DND-41 (cell line): Measurements from ENCODE around the gene IMPACT.

Experiments used
- ATAC-seq: fragments of 200-7000 bp; cut with Tn5 transposase; 3 replicates; pipeline ENCODE4 v1.9.1; 2021; ENCODE audit warnings: low read depth; ENCODE audit not compliant: insufficient read depth
- DNase-seq: peaks from one replicate; pipeline ENCODE4 v3.0.0-alpha.2; 2020
- H2AFZ ChIP-seq: 2 replicates; pipeline ENCODE4 v1.6.0; 2012; ENCODE audit warnings: low read depth, low read length
- H3K27ac ChIP-seq: 2 replicates; pipeline ENCODE4 v1.5.1; 2012; ENCODE audit warnings: low read length, inconsistent platforms
- H3K27me3 ChIP-seq: fragments of 200-600 bp; sonication (generic); 2 replicates; pipeline ENCODE4 v1.6.0; 2012; ENCODE audit warnings: low read length, mild to moderate bottlenecking, inconsistent platforms; ENCODE audit not compliant: insufficient read depth, poor library complexity
- H3K36me3 ChIP-seq: 2 replicates; pipeline ENCODE4 v1.5.1; 2012; ENCODE audit warnings: low read length, inconsistent platforms; ENCODE audit not compliant: insufficient read depth
- H3K4me1 ChIP-seq: 2 replicates; pipeline ENCODE4 v1.5.1; 2012; ENCODE audit warnings: mild to moderate bottlenecking, low read length; ENCODE audit not compliant: insufficient read depth
- H3K4me2 ChIP-seq: 2 replicates; pipeline ENCODE4 v1.6.0; 2012; ENCODE audit warnings: mild to moderate bottlenecking, moderate library complexity, low read length, inconsistent platforms; ENCODE audit not compliant: insufficient read depth
- H3K4me3 ChIP-seq, 2 experiments: fragments of 200-600 bp in 1 of 2; shearing (Covaris generic) in 1 of 2; 2 replicates each; pipeline ENCODE4 v1.5.1; 2012 to 2016; ENCODE audit warnings: inconsistent platforms in 2 of 2, low read length in 2 of 2, mild to moderate bottlenecking in 2 of 2, low read depth in 1 of 2, moderate library complexity in 1 of 2
- H3K79me2 ChIP-seq: 2 replicates; pipeline ENCODE4 v1.6.0; 2012; ENCODE audit warnings: low read length, inconsistent platforms; ENCODE audit not compliant: insufficient read depth
- H3K9ac ChIP-seq: 2 replicates; pipeline ENCODE4 v1.6.0; 2012; ENCODE audit warnings: low read depth, mild to moderate bottlenecking, inconsistent platforms, low read length, moderate library complexity
- H3K9me3 ChIP-seq: 2 replicates; pipeline ENCODE4 v1.5.1; 2012; ENCODE audit warnings: low read length, moderate library complexity, mild to moderate bottlenecking, inconsistent platforms; ENCODE audit not compliant: insufficient read depth, severe bottlenecking
- H4K20me1 ChIP-seq: 2 replicates; pipeline ENCODE4 v1.6.0; 2012; ENCODE audit warnings: low read length; ENCODE audit not compliant: insufficient read depth
- CTCF ChIP-seq: IDR thresholded peaks from 2 replicates; pipeline ENCODE4 v1.5.1; 2012; ENCODE audit warnings: borderline replicate concordance, low read length, moderate library complexity, mild to moderate bottlenecking; ENCODE audit not compliant: poor library complexity, severe bottlenecking; ENCODE audit errors: extremely low read depth
- EZH2 ChIP-seq: IDR thresholded peaks from 3 replicates; pipeline ENCODE4 v1.6.1; 2012; ENCODE audit warnings: borderline replicate concordance, low read depth, mild to moderate bottlenecking, moderate library complexity, low read length, inconsistent platforms; ENCODE audit not compliant: severe bottlenecking

The IMPACT gene

GRCh38 chr18:24462838-24463775, 36.6 kb downstream of the IMPACT start:
- H2AFZ ChIP-seq = no peak overlapping the region

GRCh38 chr18:24465486-24465885, 39.0 kb downstream of the IMPACT start:
- no peak for ATAC-seq
- Histone ChIP-seq H3K4me3 (no peak overlapping the region), H3K27me3 (no peaks in the 10 kb centered on the region), H3K9ac (no peak overlapping the region), H3K79me2 (no peaks in the 10 kb centered on the region), H3K9me3 (no peaks in the 10 kb centered on the region), H3K4me1 (no peaks in the 10 kb centered on the region), H3K4me2 (no peak overlapping the region), H4K20me1 (no peaks in the 10 kb centered on the region), H3K27ac (no peak overlapping the region), H3K36me3 (no peaks in the 10 kb centered on the region), H2AFZ (no peak overlapping the region)
- no peak for DNase-seq
- TF ChIP-seq CTCF (no peak), EZH2 (no peak)

More at GRCh38 chr18:24462838-24463775, 36.6 kb downstream of the IMPACT start:
- no peaks in the 10 kb centered on the region for H4K20me1 ChIP-seq
- ATAC-seq = no peak
- no peak overlapping the region for H3K27ac ChIP-seq
- no peaks in the 10 kb centered on the region for H3K4me1 ChIP-seq
- no peaks in the 10 kb centered on the region for H3K36me3 ChIP-seq
- no peaks in the 10 kb centered on the region for H3K79me2 ChIP-seq
- no peaks in the 10 kb centered on the region for H3K27me3 ChIP-seq
- no peaks in the 10 kb centered on the region for H3K9me3 ChIP-seq
- H3K4me2 ChIP-seq = no peak overlapping the region
- H3K9ac ChIP-seq = no peak overlapping the region
- DNase-seq = no peak
- H3K4me3 ChIP-seq = no peak overlapping the region
- TF ChIP-seq CTCF = no peak
- TF ChIP-seq EZH2 = no peak

GRCh38 chr18:24466771-24467170, 40.3 kb downstream of the IMPACT start:
- Histone ChIP-seq H3K4me1 (no peaks in the 10 kb centered on the region), H2AFZ (no peak overlapping the region), H3K27me3 (no peaks in the 10 kb centered on the region), H3K9me3 (no peaks in the 10 kb centered on the region), H3K79me2 (no peaks in the 10 kb centered on the region), H4K20me1 (no peaks in the 10 kb centered on the region), H3K27ac (no peak overlapping the region), H3K4me2 (no peak overlapping the region), H3K9ac (no peak overlapping the region), H3K36me3 (no peaks in the 10 kb centered on the region), H3K4me3 (no peak overlapping the region)
- TF ChIP-seq CTCF = no peak
- TF ChIP-seq EZH2 = no peak
- ATAC-seq = no peak
- DNase-seq = no peak
